Colonic mucosa (tissue), 4 donors: Measurements from ENCODE around the gene RSRP1. TPM values are rescaled to one million over a fixed set of nuclear protein-coding genes. Genes with fewer than 3 reads are reported as not detected.
"Not testable (repeated sequence)": the region's sequence is repeated elsewhere in the genome, so short reads cannot be mapped to it uniquely, and the experiment has no call there.

Experiments used
- DNase-seq: peaks from one replicate; pipeline ENCODE4 v3.0.0-alpha.2; 2020
- H3K27ac ChIP-seq: fragments of 200-600 bp; one replicate; pipeline ENCODE4 v1.8.0; 2021
- H3K27me3 ChIP-seq: fragments of 200-600 bp; one replicate; pipeline ENCODE4 v1.8.0; 2021
- H3K36me3 ChIP-seq: fragments of 200-600 bp; one replicate; pipeline ENCODE4 v1.8.0; 2021
- H3K4me1 ChIP-seq: fragments of 200-600 bp; one replicate; pipeline ENCODE4 v1.8.0; 2021; ENCODE audit warnings: mild to moderate bottlenecking
- H3K4me3 ChIP-seq: fragments of 200-600 bp; one replicate; pipeline ENCODE4 v1.8.0; 2021
- H3K9ac ChIP-seq, 2 donors: one replicate each; pipeline ENCODE4 v1.7.0; 2013; ENCODE audit warnings: control low read depth in 2 of 2, low read depth in 2 of 2, low read length in 2 of 2
- H3K9me3 ChIP-seq: fragments of 200-600 bp; one replicate; pipeline ENCODE4 v1.8.0; 2021
- intact Hi-C: fragments of 100-400 bp; cut with DNase I; formaldehyde crosslinking; loops from one replicate; pipeline ENCODE4 v1.14.1; 2022
- total RNA-seq, 2 donors: library from RNA; stranded (reverse); fragmentation: NEBNext Ultra II Directional in 1 of 2; extraction: Animal tissue kit (Norgen Biotek cat#: 25700) in 1 of 2; gene quantifications; one replicate each; pipeline ENCODE4 v1.2.1, GENCODE V29; 2021
- TF ChIP-seq, protein P1 (sequence below): fragments of 200-600 bp; IDR thresholded peaks from one replicate; pipeline ENCODE4 v1.8.0; 2022; ENCODE audit warnings: antibody characterized with exemption, mild to moderate bottlenecking
- donor health status: healthy.
- donor health status: DM: no; HTN: no; CAD: no.
- donor health status: DM: no; HTN: no; CAD: no.

Gene RSRP1
- total RNA-seq, 2 donors from 2014 or later = 129 to 137 TPM

GRCh38 chr1:25277295-25277694 lies 30.0 kb upstream of the RSRP1 start:
- H3K9me3 ChIP-seq, DNase-seq: not testable (repeated sequence)

DNA sequence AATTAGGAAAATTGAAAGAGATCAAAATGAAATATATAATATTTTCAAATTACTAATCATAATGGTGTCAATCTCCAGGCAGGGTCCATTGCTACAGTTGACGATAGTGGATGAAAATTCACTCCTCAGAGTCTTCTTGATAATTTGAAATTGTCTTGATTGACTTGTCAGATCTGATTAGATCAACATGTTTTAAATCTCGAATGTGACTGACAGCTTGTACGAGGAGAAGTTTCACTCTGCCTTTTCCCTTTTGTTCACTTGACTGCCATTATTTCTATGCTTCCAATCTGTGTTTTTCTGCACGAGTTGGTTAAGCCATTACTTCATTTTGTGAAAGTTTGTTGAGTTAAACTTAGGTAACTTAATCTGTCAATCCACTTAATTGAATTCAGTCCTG lies 28.4 kb upstream of the RSRP1 start:
- H3K4me1 ChIP-seq, H3K36me3 ChIP-seq, H3K9ac ChIP-seq, H3K9me3 ChIP-seq, intact Hi-C loops, H3K4me3 ChIP-seq, H3K27me3 ChIP-seq, DNase-seq, H3K27ac ChIP-seq: not testable (repeated sequence)

More at GRCh38 chr1:25277295-25277694, 30.0 kb upstream of the RSRP1 start:
- H3K27me3 ChIP-seq, H3K4me3 ChIP-seq, H3K36me3 ChIP-seq, intact Hi-C loops, H3K4me1 ChIP-seq, H3K27ac ChIP-seq, H3K9ac ChIP-seq: not testable (repeated sequence)

- H3K4me1 ChIP-seq, H3K36me3 ChIP-seq, intact Hi-C loops, H3K4me3 ChIP-seq, H3K9me3 ChIP-seq, H3K27me3 ChIP-seq, H3K9ac ChIP-seq, DNase-seq, H3K27ac ChIP-seq: not testable (repeated sequence)
These were observed 25.0 kb upstream of the RSRP1 start, which contains the start of gene RHD for GRCh38 chr1:25272238-25272637. Gene RHD, plus strand, starts transcription at chr1:25272509. Its CDS starts 39 bp downstream, at chr1:25272548.

GRCh38 chr1:25268143-25268760 lies 21.0 kb upstream of the RSRP1 start:
- H3K4me1 ChIP-seq, H3K36me3 ChIP-seq, intact Hi-C loops, H3K4me3 ChIP-seq, DNase-seq, H3K27ac ChIP-seq, H3K9me3 ChIP-seq, H3K27me3 ChIP-seq: not testable (repeated sequence)
- H3K9ac ChIP-seq = peak overlapping the region in 1 of 2 donors; percentile 2

DNA sequence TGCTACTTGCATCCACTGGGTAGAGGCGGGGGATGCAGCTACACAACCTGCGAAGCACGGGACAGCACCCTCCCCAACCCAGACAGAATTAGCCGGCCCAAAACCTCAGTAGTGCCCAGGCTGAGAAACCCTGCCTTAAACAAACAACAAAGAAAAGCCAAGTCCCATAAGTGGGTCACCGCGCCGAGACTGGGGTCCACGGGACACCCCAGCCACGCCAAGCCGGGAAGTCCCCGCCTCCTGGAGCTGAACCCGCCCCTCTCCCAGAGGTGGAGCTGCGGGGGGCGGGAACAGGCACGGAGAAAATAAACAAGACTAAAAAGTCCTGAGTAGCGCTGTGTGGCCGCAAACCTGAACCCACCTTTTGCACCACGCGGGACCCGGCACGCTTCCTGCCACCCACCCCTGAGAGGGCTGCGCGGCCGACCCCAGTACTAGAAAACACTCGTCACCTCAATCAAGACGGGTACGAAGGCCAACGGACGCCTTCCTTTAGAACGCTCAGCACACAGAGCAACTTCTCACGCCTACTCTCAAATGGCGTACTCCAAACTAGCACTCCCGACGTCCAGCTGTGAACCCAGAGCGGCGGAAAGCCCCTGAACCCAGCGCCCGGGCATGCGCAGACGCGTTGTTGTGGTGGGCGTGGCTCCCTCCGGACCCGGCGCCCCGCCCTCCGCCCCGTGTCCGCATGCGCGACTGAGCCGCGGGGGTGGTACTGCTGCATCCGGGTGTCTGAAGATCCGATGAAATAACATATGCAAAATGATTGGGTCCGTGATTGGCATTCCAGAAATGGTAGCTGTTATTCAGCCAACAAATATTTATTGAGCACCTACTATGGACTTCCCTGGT lies 20.3 kb upstream of the RSRP1 start:
- H3K27me3 ChIP-seq, H3K9me3 ChIP-seq, H3K4me1 ChIP-seq, H3K36me3 ChIP-seq, intact Hi-C loops: not testable (repeated sequence)
- Histone ChIP-seq H3K9ac (peak overlapping the region in 1 of 2 donors; percentile 43), H3K4me3 (peak overlapping the region; percentile 27), H3K27ac (peak overlapping the region; percentile 44)
- peak; percentile 91 for DNase-seq

DNA sequence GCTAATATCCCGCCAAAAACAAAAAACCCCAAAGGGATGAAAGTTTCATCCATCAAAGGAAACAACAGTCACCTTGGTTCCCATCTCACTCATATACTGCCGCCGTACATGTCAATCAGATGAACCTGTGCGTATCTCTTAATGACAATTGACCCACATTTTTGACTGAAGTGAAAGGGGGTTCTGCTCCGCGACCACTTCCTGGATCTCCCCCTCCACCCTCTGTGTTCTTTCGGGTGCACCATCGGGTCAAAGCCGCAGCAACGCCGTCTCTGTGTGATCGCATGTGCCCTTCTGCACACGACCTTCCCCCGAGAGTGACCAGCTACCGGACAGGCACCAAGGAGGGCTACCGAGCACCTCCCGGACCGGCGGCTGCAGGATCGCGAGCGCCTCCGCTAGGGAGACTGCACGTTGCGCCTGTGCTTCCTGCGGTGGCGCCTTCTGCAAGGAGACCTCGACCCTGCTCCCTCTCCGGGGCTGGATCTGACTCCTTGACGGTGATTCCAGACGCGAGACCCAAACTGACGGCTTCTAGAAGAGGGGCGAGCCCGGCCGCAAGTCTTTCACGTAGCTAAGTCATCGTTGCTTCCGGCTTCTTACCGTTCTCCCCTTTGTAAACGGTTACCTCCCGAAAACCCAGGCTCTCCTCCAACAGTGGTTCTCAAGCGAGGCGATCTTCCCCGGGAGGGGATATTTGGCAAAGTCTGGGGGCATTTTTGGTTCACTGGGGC lies 19.5 kb upstream of the RSRP1 start:
- H3K36me3 ChIP-seq, H3K9ac ChIP-seq, H3K9me3 ChIP-seq, intact Hi-C loops, H3K27ac ChIP-seq, H3K27me3 ChIP-seq, H3K4me1 ChIP-seq: not testable (repeated sequence)
- peak; percentile 60 for DNase-seq
- peak overlapping the region; percentile 28 for H3K4me3 ChIP-seq

GRCh38 chr1:25260336-25260735 lies 13.1 kb upstream of the RSRP1 start:
- H3K27ac ChIP-seq, H3K9me3 ChIP-seq, H3K36me3 ChIP-seq, H3K4me3 ChIP-seq, H3K9ac ChIP-seq, DNase-seq, H3K27me3 ChIP-seq, H3K4me1 ChIP-seq, intact Hi-C loops: not testable (repeated sequence)

DNA sequence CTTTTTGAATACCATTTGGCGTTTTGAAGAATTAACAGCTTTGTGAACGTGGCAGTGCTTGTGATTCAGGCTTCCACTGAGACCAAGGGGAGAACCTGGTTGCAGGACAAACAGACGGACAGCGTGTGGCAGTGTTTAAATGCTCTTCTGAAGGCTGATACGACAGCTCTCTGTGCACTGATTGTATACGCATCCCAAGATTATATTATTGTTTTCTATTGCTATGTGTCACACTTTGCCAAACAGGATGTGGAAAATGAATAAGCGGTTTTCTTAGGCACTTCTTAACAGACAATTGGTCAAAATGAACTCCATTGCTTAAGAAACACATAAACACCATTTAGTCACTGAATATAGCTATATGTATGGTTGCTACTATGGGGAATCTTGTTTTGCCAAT lies 12.6 kb upstream of the RSRP1 start:
- not testable (repeated sequence) for H3K4me1 ChIP-seq, H3K36me3 ChIP-seq, H3K4me3 ChIP-seq, H3K9ac ChIP-seq, H3K9me3 ChIP-seq, H3K27me3 ChIP-seq, H3K27ac ChIP-seq, DNase-seq
- intact Hi-C loops = loop anchor here (10.0 kb wide), 1 partner anchor 85 kb away; no protein-coding TSS in a partner anchor

DNA sequence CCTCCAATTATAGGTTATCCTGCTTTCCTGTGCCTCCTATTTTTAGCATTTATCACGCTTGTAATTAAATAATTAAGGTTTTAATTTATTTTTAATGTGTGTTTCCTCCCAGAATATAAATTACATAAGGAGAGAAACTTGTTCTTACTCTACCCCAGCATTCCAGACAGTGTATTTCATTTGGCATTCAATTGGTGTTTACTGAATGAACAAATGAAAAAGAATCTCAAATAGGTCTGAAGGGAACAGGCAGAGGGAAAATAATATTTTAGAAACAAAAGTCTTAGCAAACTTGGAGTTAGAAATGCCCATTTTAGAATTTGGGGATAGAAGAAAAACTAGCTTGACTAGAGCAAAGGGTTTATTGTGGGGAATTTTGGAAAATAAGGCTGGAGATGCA lies 9.9 kb upstream of the RSRP1 start:
- intact Hi-C loops = loop anchor here (10.0 kb wide), 1 partner anchor 88 kb away; no protein-coding TSS in a partner anchor
- Histone ChIP-seq H3K4me1 (no peaks in the 10 kb centered on the region), H3K9me3 (no peaks in the 10 kb centered on the region), H3K27ac (no peak overlapping the region), H3K36me3 (no peaks in the 10 kb centered on the region), H3K27me3 (no peaks in the 10 kb centered on the region), H3K4me3 (no peak overlapping the region), H3K9ac (no peak overlapping the region)
- TF ChIP-seq, protein P1, sequence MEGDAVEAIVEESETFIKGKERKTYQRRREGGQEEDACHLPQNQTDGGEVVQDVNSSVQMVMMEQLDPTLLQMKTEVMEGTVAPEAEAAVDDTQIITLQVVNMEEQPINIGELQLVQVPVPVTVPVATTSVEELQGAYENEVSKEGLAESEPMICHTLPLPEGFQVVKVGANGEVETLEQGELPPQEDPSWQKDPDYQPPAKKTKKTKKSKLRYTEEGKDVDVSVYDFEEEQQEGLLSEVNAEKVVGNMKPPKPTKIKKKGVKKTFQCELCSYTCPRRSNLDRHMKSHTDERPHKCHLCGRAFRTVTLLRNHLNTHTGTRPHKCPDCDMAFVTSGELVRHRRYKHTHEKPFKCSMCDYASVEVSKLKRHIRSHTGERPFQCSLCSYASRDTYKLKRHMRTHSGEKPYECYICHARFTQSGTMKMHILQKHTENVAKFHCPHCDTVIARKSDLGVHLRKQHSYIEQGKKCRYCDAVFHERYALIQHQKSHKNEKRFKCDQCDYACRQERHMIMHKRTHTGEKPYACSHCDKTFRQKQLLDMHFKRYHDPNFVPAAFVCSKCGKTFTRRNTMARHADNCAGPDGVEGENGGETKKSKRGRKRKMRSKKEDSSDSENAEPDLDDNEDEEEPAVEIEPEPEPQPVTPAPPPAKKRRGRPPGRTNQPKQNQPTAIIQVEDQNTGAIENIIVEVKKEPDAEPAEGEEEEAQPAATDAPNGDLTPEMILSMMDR = no peak
- DNase-seq = no peak
